Measurements from ENCODE around the gene PAX5.

The PAX5 gene

GRCh38 chr9:37027582-37028419, 6.3 kb downstream of the PAX5 start:
- H3K4me3 ChIP-seq (ENCODE audit: low read depth, low read length), result peak overlapping the region; percentile 87
- TF ChIP-seq, protein P1, sequence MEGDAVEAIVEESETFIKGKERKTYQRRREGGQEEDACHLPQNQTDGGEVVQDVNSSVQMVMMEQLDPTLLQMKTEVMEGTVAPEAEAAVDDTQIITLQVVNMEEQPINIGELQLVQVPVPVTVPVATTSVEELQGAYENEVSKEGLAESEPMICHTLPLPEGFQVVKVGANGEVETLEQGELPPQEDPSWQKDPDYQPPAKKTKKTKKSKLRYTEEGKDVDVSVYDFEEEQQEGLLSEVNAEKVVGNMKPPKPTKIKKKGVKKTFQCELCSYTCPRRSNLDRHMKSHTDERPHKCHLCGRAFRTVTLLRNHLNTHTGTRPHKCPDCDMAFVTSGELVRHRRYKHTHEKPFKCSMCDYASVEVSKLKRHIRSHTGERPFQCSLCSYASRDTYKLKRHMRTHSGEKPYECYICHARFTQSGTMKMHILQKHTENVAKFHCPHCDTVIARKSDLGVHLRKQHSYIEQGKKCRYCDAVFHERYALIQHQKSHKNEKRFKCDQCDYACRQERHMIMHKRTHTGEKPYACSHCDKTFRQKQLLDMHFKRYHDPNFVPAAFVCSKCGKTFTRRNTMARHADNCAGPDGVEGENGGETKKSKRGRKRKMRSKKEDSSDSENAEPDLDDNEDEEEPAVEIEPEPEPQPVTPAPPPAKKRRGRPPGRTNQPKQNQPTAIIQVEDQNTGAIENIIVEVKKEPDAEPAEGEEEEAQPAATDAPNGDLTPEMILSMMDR (IDR thresholded peaks at IDR 0.05; ENCODE audit: insufficient read depth, low read depth, low read length, missing control alignments), result no peak
- DNase-seq (ENCODE audit: low read depth), result peak; percentile 99

- H3K4me3 ChIP-seq (ENCODE audit: low read depth, low read length), result peak overlapping the region; percentile 77
- TF ChIP-seq, protein P1 (IDR thresholded peaks at IDR 0.05; ENCODE audit: insufficient read depth, low read depth, low read length, missing control alignments), result no peak
- DNase-seq (ENCODE audit: low read depth), result peak; percentile 64
Measured at GRCh38 chr9:37026931-37027581, 7.0 kb downstream of the PAX5 start.

DNA sequence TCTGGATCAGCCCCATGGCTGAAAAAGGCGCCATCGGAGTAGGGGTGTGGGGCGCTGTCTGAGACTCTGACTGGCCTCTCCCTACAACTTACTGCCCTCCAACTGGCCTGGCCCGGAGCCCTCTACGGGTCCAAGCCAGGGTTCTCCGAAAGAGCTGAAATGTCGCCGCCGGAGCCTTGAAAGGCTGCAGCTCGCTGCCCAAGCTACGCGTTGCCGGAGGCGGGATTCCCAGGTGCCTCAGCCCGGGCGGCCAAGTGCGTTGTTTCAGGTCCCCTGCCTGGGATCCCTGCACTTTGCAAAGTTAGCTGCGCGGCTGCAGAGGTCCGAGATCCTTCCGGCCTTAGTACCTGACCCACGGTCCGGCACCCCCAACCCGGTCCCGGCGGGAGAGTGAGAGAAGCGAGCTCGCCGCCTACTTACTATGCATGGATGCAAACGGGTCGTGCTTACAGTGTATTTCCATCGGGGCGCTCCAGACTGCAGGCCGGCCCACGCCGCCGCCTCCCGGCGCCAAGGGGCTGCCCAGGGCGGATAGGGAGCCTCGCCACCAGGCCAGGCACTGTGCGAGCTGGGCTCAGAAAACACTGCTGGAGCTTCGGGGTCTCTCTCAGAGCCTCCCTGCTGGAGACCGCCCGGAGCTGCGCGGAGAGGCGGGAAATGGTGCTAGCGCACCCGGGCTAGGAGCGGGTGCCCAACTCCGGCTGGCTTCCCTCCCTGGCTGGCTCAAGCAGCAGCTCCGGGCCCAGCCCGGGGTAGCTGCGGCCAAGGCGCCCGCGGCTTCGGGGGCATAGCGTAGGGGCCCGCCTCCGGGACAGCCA, 7.7 kb downstream of the PAX5 start:
- peak overlapping the region; percentile 77 for H3K4me3 ChIP-seq (ENCODE audit: low read depth, low read length)
- DNase-seq (ENCODE audit: low read depth), result peak; percentile 53
- TF ChIP-seq, protein P1 (IDR thresholded peaks at IDR 0.05; ENCODE audit: insufficient read depth, low read depth, low read length, missing control alignments), result no peak

- TF ChIP-seq, protein P1 (IDR thresholded peaks at IDR 0.05; ENCODE audit: insufficient read depth, low read depth, low read length, missing control alignments), result no peak
- peak overlapping the region; percentile 77 for H3K4me3 ChIP-seq (ENCODE audit: low read depth, low read length)
- no peak for DNase-seq (ENCODE audit: low read depth)
Measured at GRCh38 chr9:37025823-37026112, 8.3 kb downstream of the PAX5 start.

- H3K4me3 ChIP-seq (ENCODE audit: low read depth, low read length), result peak overlapping the region; percentile 77
- DNase-seq (ENCODE audit: low read depth), result no peak
Measured at GRCh38 chr9:37025071-37025822, 8.8 kb downstream of the PAX5 start.

GRCh38 chr9:37017546-37017945, 16.5 kb downstream of the PAX5 start:
- H3K4me3 ChIP-seq (ENCODE audit: low read depth, low read length), result no peak overlapping the region
- no peak for DNase-seq (ENCODE audit: low read depth)
- TF ChIP-seq, protein P1 (IDR thresholded peaks at IDR 0.05; ENCODE audit: insufficient read depth, low read depth, low read length, missing control alignments), result no peak

More at GRCh38 chr9:37025071-37025822, 8.8 kb downstream of the PAX5 start:
- TF ChIP-seq, protein P1 (IDR thresholded peaks at IDR 0.05; ENCODE audit: insufficient read depth, low read depth, low read length, missing control alignments), result no peak
